Endothelial cell of umbilical vein (primary cell): Measurements from ENCODE around the gene NT5DC2. TPM values are rescaled to one million over a fixed set of nuclear protein-coding genes. Genes with fewer than 3 reads are reported as not detected.

Experiments
- BruUV-seq: library from RNA; stranded (reverse); fragments of 400-500 nt; replicated peaks from 2 replicates; lab custom pipeline; 2021; lab: Mats Ljungman, UMichigan
- CTCF ChIA-PET: fragments of 300-600, 350-600 bp; sonication (Branson Sonifier 250); formaldehyde crosslinking; loops from one replicate; lab custom pipeline; 2021; ENCODE audit warnings: antibody characterized with exemption, inconsistent platforms; lab: Charles Lee
- POLR2A ChIA-PET: fragments of 300-600, 350-600 bp; sonication (Branson Sonifier 250); formaldehyde crosslinking; loops from one replicate; lab custom pipeline; 2021; ENCODE audit warnings: antibody characterized with exemption, inconsistent platforms; lab: Charles Lee
- DNase-seq: peaks from one replicate; pipeline ENCODE4 v3.0.0-alpha.2; 2011; ENCODE audit warnings: low read depth, low spot score
- FAIRE-seq: peaks from 2 replicates; lab custom pipeline; 2011; peaks lifted over from hg19 to GRCh38; lab: Jason Lieb, UNC
- H2AFZ ChIP-seq: 2 replicates; pipeline ENCODE4 v1.6.0; 2012; ENCODE audit warnings: low read depth, low read length, control low read depth, inconsistent platforms
- H3K27ac ChIP-seq: 2 replicates; pipeline ENCODE4 v1.5.1; 2011; ENCODE audit warnings: low read depth, mild to moderate bottlenecking, control low read depth, low read length, moderate library complexity; ENCODE audit not compliant: insufficient read depth
- H3K27me3 ChIP-seq, 2 experiments: 2 replicates each; pipeline versions ENCODE4 v1.6.0 to v1.6.1; 2011; ENCODE audit warnings: low read length in 2 of 2, mixed read lengths in 1 of 2; ENCODE audit not compliant: control insufficient read depth in 2 of 2, insufficient read depth in 2 of 2
- H3K36me3 ChIP-seq, 2 experiments: 2 replicates in 1 of 2; 3 replicates in 1 of 2; pipeline ENCODE4 v1.5.1; 2011; ENCODE audit warnings: low read length in 2 of 2, mild to moderate bottlenecking in 1 of 2, moderate library complexity in 1 of 2; ENCODE audit not compliant: control insufficient read depth in 2 of 2, insufficient read depth in 2 of 2; ENCODE audit errors: extremely low read depth in 1 of 2
- H3K4me1 ChIP-seq: 3 replicates; pipeline ENCODE4 v1.5.1; 2011; ENCODE audit warnings: mild to moderate bottlenecking, low read length; ENCODE audit not compliant: control insufficient read depth, insufficient read depth; ENCODE audit errors: extremely low read depth
- H3K4me2 ChIP-seq: 2 replicates; pipeline ENCODE4 v1.6.1; 2011; ENCODE audit warnings: low read length, control low read depth, mixed read lengths; ENCODE audit not compliant: insufficient read depth
- H3K4me3 ChIP-seq, 3 experiments: fragments of 200-600 bp in 1 of 3; sonication (generic), shearing (Covaris generic) in 1 of 3; replicated peaks in 1 of 3; 2 replicates each; pipeline ENCODE4 v1.5.1; 2011 to 2016; ENCODE audit warnings: control low read depth in 3 of 3, low read length in 3 of 3, mild to moderate bottlenecking in 2 of 3, inconsistent platforms in 1 of 3, low read depth in 1 of 3, moderate library complexity in 1 of 3; ENCODE audit not compliant: insufficient read depth in 1 of 3
- H3K79me2 ChIP-seq: 2 replicates; pipeline ENCODE4 v1.6.0; 2012; ENCODE audit warnings: low read length, inconsistent platforms; ENCODE audit not compliant: control insufficient read depth, insufficient read depth
- H3K9ac ChIP-seq: replicated peaks from 2 replicates; pipeline ENCODE3; 2011; ENCODE audit warnings: low read length, control low read depth; ENCODE audit not compliant: insufficient read depth; ENCODE audit errors: extremely low read depth
- H3K9me1 ChIP-seq: replicated peaks from 3 replicates; pipeline ENCODE4 v1.6.0; 2011; ENCODE audit warnings: mild to moderate bottlenecking, low read length; ENCODE audit not compliant: control insufficient read depth, insufficient read depth; ENCODE audit errors: extremely low read depth
- H3K9me3 ChIP-seq: replicated peaks from 2 replicates; pipeline ENCODE4 v1.5.1; 2012; ENCODE audit warnings: low read length, inconsistent platforms; ENCODE audit not compliant: control insufficient read depth, insufficient read depth
- H4K20me1 ChIP-seq: replicated peaks from 2 replicates; pipeline ENCODE3; 2011; ENCODE audit warnings: mild to moderate bottlenecking, low read length; ENCODE audit not compliant: control insufficient read depth, insufficient read depth; ENCODE audit errors: extremely low read depth
- CTCF ChIP-seq, 2 donors: IDR thresholded peaks; 1 replicate in 1 of 2; 2 replicates in 1 of 2; pipeline ENCODE4 v1.5.1; 2011; ENCODE audit warnings: low read length in 2 of 2, mild to moderate bottlenecking in 2 of 2, moderate library complexity in 2 of 2, control low read depth in 1 of 2, inconsistent platforms in 1 of 2, low read depth in 1 of 2; ENCODE audit not compliant: insufficient read depth in 1 of 2; ENCODE audit errors: extremely low read depth in 1 of 2
- EZH2 ChIP-seq: IDR thresholded peaks from 2 replicates; pipeline ENCODE4 v1.6.1; 2012; ENCODE audit warnings: borderline replicate concordance, low read depth, mild to moderate bottlenecking, moderate library complexity, low read length, inconsistent platforms; ENCODE audit not compliant: severe bottlenecking
- FOS ChIP-seq: IDR thresholded peaks from 2 replicates; pipeline ENCODE4 v1.6.1; 2011; ENCODE audit warnings: mild to moderate bottlenecking, low read length, moderate library complexity, borderline replicate concordance; ENCODE audit not compliant: insufficient read depth
- GATA2 ChIP-seq: IDR thresholded peaks from 2 replicates; pipeline ENCODE4 v1.7.0; 2011; ENCODE audit warnings: low read depth, mild to moderate bottlenecking, moderate library complexity, mixed read lengths, low read length; ENCODE audit not compliant: insufficient read length, insufficient read depth
- JUN ChIP-seq: IDR thresholded peaks from 2 replicates; pipeline ENCODE4 v1.6.1; 2011; ENCODE audit warnings: borderline replicate concordance, low read depth; ENCODE audit not compliant: insufficient read length, insufficient read depth
- MAX ChIP-seq: IDR thresholded peaks from 2 replicates; pipeline ENCODE4 v1.6.1; 2011; ENCODE audit not compliant: insufficient read depth, insufficient read length
- MYC ChIP-seq: IDR thresholded peaks from one replicate; pipeline ENCODE4 v1.6.1; 2011; ENCODE audit warnings: mild to moderate bottlenecking, low read depth, low read length
- POLR2A ChIP-seq: IDR thresholded peaks from 2 replicates; pipeline ENCODE4 v1.6.1; 2012; ENCODE audit warnings: low read depth, mild to moderate bottlenecking, control low read depth, low read length
- POLR2AphosphoS5 ChIP-seq: IDR thresholded peaks from 2 replicates; pipeline ENCODE4 v1.6.1; 2012; ENCODE audit warnings: low read depth, mild to moderate bottlenecking, control low read depth, low read length, moderate library complexity; ENCODE audit not compliant: insufficient read depth
- dilution Hi-C: fragments of 300-500 bp; cut with MboI; formaldehyde crosslinking; loops from one replicate; pipeline ENCODE4 v1.15.0; 2019; ENCODE audit warnings: low sequenced_read_pairs; ENCODE audit not compliant: extremely low pct_ligation_motif_present
- intact Hi-C: fragments of 100-400 bp; cut with micrococcal nuclease; formaldehyde crosslinking; loops from one replicate; pipeline ENCODE4 v1.10.0; 2022
- polyA plus RNA-seq, 4 experiments: library from polyadenylated mRNA; depleted of rRNA in 3 of 4; stranded (reverse) in 3 of 4; unstranded in 1 of 4; fragments of >200 nt; gene quantifications; 2 replicates each; pipeline versions ENCODE4 v1.2.1 to v1.2.3, GENCODE V29; 2011 to 2012; ENCODE audit warnings: missing spikeins in 1 of 4
- total RNA-seq: library from RNA; stranded (reverse); gene quantifications from 2 replicates; pipeline ENCODE4 v1.2.3, GENCODE V29; 2021

The NT5DC2 gene
- total and polyA plus RNA-seq, 2 donors (not counting 3 experiments of a cell fraction or from before 2014, with no cell fraction given), result 298 to 402 TPM

- H3K9me3 ChIP-seq, result no peaks in the 10 kb centered on the region
- no peak overlapping the region for H3K9ac ChIP-seq
- peaks cover 5 to 12% of the 10 kb centered on the region in 2 experiments for H3K36me3 ChIP-seq
- no peaks in the 10 kb centered on the region for H3K4me1 ChIP-seq
- no peak overlapping the region for H2AFZ ChIP-seq
- no peak overlapping the region for H3K4me3 ChIP-seq
- H3K9me1 ChIP-seq, result no peaks in the 10 kb centered on the region
- no peaks in the 10 kb centered on the region for H4K20me1 ChIP-seq
- ChIA-PET CTCF (no interaction called here), POLR2A (interaction anchor here (0.7 kb wide), 1 partner anchor 32 kb away, joined by 3 read pairs; the partner anchor contains the start of gene UQCC5)
- no peak overlapping the region for H3K4me2 ChIP-seq
- H3K27ac ChIP-seq, result no peak overlapping the region
- intact Hi-C loops, result no loop called here
- no peaks in the 10 kb centered on the region for H3K27me3 ChIP-seq
- H3K79me2 ChIP-seq, result no peaks in the 10 kb centered on the region
- no TSS peak for BruUV-seq
- DNase-seq, result no peak
- FAIRE-seq, result no peak
- dilution Hi-C loops, result no loop called here
- no peak for TF ChIP-seq POLR2AphosphoS5
- no peak for TF ChIP-seq EZH2
- TF ChIP-seq CTCF (IDR thresholded peaks at IDR 0.05; ENCODE audit: extremely low read depth in 1 of 2, insufficient read depth in 1 of 2, low read depth in 1 of 2, low read length in 2 of 2), result no peak
- no peak for TF ChIP-seq MYC
- no peak for TF ChIP-seq FOS
- TF ChIP-seq GATA2, result no peak
- no peak for TF ChIP-seq POLR2A
- TF ChIP-seq MAX, result no peak
- TF ChIP-seq JUN, result no peak
These were observed 34.4 kb upstream of the NT5DC2 start for GRCh38 chr3:52568069-52568468.
